NT2/D1 (cell line): Measurements from ENCODE around the gene GCLC.
"Not testable (repeated sequence)": the region's sequence is repeated elsewhere in the genome, so short reads cannot be mapped to it uniquely, and the experiment has no call there.

ENCODE experiments used
- DNase-seq: peaks from one replicate; pipeline ENCODE4 v3.0.0-alpha.2; 2011; ENCODE audit warnings: low read depth, low spot score
- H3K27me3 ChIP-seq: 2 replicates; pipeline ENCODE4 v1.6.0; 2011; ENCODE audit warnings: mild to moderate bottlenecking; ENCODE audit not compliant: insufficient read length, insufficient read depth
- H3K36me3 ChIP-seq: 2 replicates; pipeline ENCODE4 v1.6.1; 2011; ENCODE audit warnings: mild to moderate bottlenecking, low read length, mixed read lengths; ENCODE audit not compliant: insufficient read depth, insufficient read length
- H3K4me1 ChIP-seq: 2 replicates; pipeline ENCODE4 v1.5.1; 2011; ENCODE audit not compliant: insufficient read depth, insufficient read length
- H3K4me3 ChIP-seq: 2 replicates; pipeline ENCODE4 v1.5.1; 2011; ENCODE audit warnings: low read depth; ENCODE audit not compliant: insufficient read length
- H3K9ac ChIP-seq: 2 replicates; pipeline ENCODE4 v1.6.0; 2011; ENCODE audit warnings: low read depth; ENCODE audit not compliant: insufficient read length
- H3K9me3 ChIP-seq: 2 replicates; pipeline ENCODE4 v1.5.1; 2011; ENCODE audit warnings: mild to moderate bottlenecking, low read length; ENCODE audit not compliant: insufficient read depth
- SUZ12 ChIP-seq: IDR thresholded peaks from 2 replicates; pipeline ENCODE4 v1.6.1; 2011; ENCODE audit not compliant: insufficient read length, insufficient read depth; ENCODE audit errors: extremely low read depth
- YY1 ChIP-seq: IDR thresholded peaks from 2 replicates; pipeline ENCODE4 v1.6.1; 2011; ENCODE audit not compliant: insufficient read length, insufficient read depth
- ZNF274 ChIP-seq: IDR thresholded peaks from 2 replicates; pipeline ENCODE4 v1.6.1; 2011; ENCODE audit warnings: mild to moderate bottlenecking, low read depth, low read length

The GCLC gene

GRCh38 chr6:53564401-53565065 is 19.6 kb upstream of the GCLC start:
- H3K4me3 ChIP-seq, result no peak overlapping the region
- H3K4me1 ChIP-seq, result no peaks in the 10 kb centered on the region
- H3K9me3 ChIP-seq, result peaks cover 18% of the 10 kb centered on the region
- H3K36me3 ChIP-seq, result no peaks in the 10 kb centered on the region
- DNase-seq, result no peak
- H3K9ac ChIP-seq, result no peak overlapping the region
- TF ChIP-seq ZNF274, result no peak
- no peak for TF ChIP-seq SUZ12
- TF ChIP-seq YY1, result no peak
- no peaks in the 10 kb centered on the region for H3K27me3 ChIP-seq

- no peaks in the 10 kb centered on the region for H3K4me1 ChIP-seq
- TF ChIP-seq SUZ12, result no peak
- no peak for TF ChIP-seq YY1
- TF ChIP-seq ZNF274, result no peak
- no peaks in the 10 kb centered on the region for H3K27me3 ChIP-seq
- H3K9ac ChIP-seq, result no peak overlapping the region
- DNase-seq, result no peak
- no peak overlapping the region for H3K4me3 ChIP-seq
- H3K9me3 ChIP-seq, result peaks cover 42% of the 10 kb centered on the region
- H3K36me3 ChIP-seq, result no peaks in the 10 kb centered on the region
These were observed 12.2 kb upstream of the GCLC start for GRCh38 chr6:53556986-53557715.

DNA sequence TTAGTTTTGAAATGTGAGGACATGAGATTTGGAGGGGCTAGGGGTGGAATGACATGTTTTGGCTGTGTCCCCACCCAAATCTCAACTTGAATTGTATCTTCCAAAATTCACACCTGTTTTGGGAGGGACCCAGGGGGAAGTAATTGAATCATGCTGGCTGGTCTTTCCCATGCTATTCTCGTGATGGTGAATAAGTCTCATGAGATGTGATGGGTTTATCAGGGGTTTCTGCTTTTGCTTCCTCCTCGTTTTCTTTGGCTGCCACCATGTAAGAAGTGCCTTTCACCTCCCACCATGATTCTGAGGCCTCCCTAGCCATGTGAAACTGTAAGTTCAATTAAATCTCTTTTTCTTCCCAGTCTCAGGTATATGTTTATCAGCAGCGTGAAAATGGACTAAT is 8.7 kb upstream of the GCLC start:
- H3K4me1 ChIP-seq, H3K36me3 ChIP-seq, DNase-seq, H3K4me3 ChIP-seq, H3K27me3 ChIP-seq, H3K9ac ChIP-seq: not testable (repeated sequence)
- H3K9me3 ChIP-seq, result peaks cover 20% of the 10 kb centered on the region

GRCh38 chr6:53551681-53552080 is 6.8 kb upstream of the GCLC start:
- not testable (repeated sequence) for H3K36me3 ChIP-seq, H3K27me3 ChIP-seq, H3K9ac ChIP-seq, H3K4me3 ChIP-seq, H3K4me1 ChIP-seq, DNase-seq
- peaks cover 11% of the 10 kb centered on the region; the same call in 1 of the 2 replicates for H3K9me3 ChIP-seq

DNA sequence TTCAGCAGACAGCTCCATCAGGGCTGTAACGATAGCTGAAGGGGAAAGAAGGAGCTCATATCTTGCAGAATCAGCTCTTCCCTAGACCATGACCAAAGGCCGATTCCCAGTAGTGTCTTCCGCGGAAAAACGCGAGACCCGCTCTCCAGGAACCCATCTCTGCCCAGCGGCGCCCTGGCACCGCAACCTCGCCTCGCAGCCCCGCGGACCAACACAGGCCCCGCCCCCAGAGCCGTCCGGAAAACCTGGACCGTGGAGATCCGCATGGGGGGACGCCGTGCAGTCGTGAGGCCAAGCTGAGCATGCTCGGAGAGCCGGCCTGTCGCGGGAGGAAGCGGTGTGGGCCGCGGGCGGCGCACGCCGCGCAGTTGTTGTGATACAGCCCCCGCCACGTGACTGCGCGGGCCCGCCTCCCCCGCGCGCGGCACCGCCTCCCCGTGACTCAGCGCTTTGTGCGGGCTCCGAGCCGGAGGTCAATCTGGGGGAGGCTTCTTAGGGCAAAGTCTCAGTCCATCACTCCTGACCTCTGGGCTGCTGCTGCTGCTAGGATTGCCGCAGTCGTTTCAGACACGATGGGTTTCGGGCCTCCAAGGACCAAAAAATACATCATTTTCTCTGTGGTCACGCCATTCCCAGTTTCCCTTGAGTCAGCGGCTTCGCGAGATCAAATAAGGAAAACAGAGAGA is 3.1 kb upstream of the GCLC start:
- DNase-seq, result peak; percentile 69
- H3K4me1 ChIP-seq, result peaks cover 2% of the 10 kb centered on the region
- H3K36me3 ChIP-seq, result no peaks in the 10 kb centered on the region
- peaks cover 12% of the 10 kb centered on the region; the same call in 1 of the 2 replicates for H3K9me3 ChIP-seq
- TF ChIP-seq YY1, result no peak
- no peak for TF ChIP-seq SUZ12
- TF ChIP-seq ZNF274, result no peak
- peak overlapping the region; percentile 47 for H3K4me3 ChIP-seq
- H3K9ac ChIP-seq, result peak overlapping the region; percentile 70
- H3K27me3 ChIP-seq, result peaks cover 24% of the 10 kb centered on the region

GRCh38 chr6:53547166-53547810 is 2.4 kb upstream of the GCLC start:
- DNase-seq, result no peak
- no peaks in the 10 kb centered on the region for H3K36me3 ChIP-seq
- H3K9me3 ChIP-seq, result peaks cover 12% of the 10 kb centered on the region; the same call in 1 of the 2 replicates
- H3K27me3 ChIP-seq, result peaks cover 24% of the 10 kb centered on the region
- TF ChIP-seq ZNF274, result no peak
- TF ChIP-seq YY1, result no peak
- TF ChIP-seq SUZ12, result no peak
- H3K9ac ChIP-seq, result peak overlapping the region; percentile 70
- peak overlapping the region; percentile 47 for H3K4me3 ChIP-seq
- peaks cover 2% of the 10 kb centered on the region for H3K4me1 ChIP-seq

- Histone ChIP-seq H3K4me3 (no peak overlapping the region), H3K4me1 (peaks cover 2% of the 10 kb centered on the region), H3K9me3 (peaks cover 12% of the 10 kb centered on the region; the same call in 1 of the 2 replicates), H3K9ac (no peak overlapping the region), H3K27me3 (peaks cover 24% of the 10 kb centered on the region), H3K36me3 (no peaks in the 10 kb centered on the region)
- no peak for DNase-seq
- TF ChIP-seq YY1 (no peak), ZNF274 (no peak), SUZ12 (no peak)
These were observed 1.4 kb upstream of the GCLC start for GRCh38 chr6:53546281-53546680.
